GM18511 (cell line): ENCODE measurements around the gene SERPINB12.

Experiments
- ATAC-seq: cut with Tn5 transposase; IDR thresholded peaks from one replicate; pipeline ENCODE4 v1.9.1; 2021; ENCODE audit warnings: mild to moderate bottlenecking, moderate library complexity; ENCODE audit not compliant: unreplicated experiment

Gene SERPINB12

GRCh38 chr18:63542069-63542468 is at the start of gene SERPINB12:
Gene SERPINB12 (plus strand): TSS chr18:63542369. CDS start chr18:63556160, 13,791 bp downstream.
- ATAC-seq, result no peak

- ATAC-seq, result no peak
Measured at GRCh38 chr18:63492851-63493250, 49.3 kb upstream of the SERPINB12 start.

GRCh38 chr18:63495675-63496074 is 46.5 kb upstream of the SERPINB12 start:
- ATAC-seq, result no peak

- peak; percentile 71 for ATAC-seq
Measured at GRCh38 chr18:63505566-63506335, 36.4 kb upstream of the SERPINB12 start.

GRCh38 chr18:63506336-63506646 is 35.9 kb upstream of the SERPINB12 start:
- no peak for ATAC-seq

GRCh38 chr18:63508596-63508995 is 33.6 kb upstream of the SERPINB12 start:
- ATAC-seq, result no peak

GRCh38 chr18:63511285-63511684 is 30.9 kb upstream of the SERPINB12 start:
- ATAC-seq, result no peak

GRCh38 chr18:63514326-63514725 is 27.8 kb upstream of the SERPINB12 start:
- no peak for ATAC-seq

GRCh38 chr18:63514888-63515678 is 27.1 kb upstream of the SERPINB12 start:
- no peak for ATAC-seq

- ATAC-seq, result no peak
Measured at GRCh38 chr18:63515801-63516200, 26.4 kb upstream of the SERPINB12 start.

- peak; percentile 97 for ATAC-seq
Measured at GRCh38 chr18:63518178-63519012, 23.8 kb upstream of the SERPINB12 start.

- ATAC-seq, result no peak
Measured at GRCh38 chr18:63520053-63520685, 22.0 kb upstream of the SERPINB12 start.

- no peak for ATAC-seq
Measured at GRCh38 chr18:63523660-63524059, 18.5 kb upstream of the SERPINB12 start.

- no peak for ATAC-seq
Measured at GRCh38 chr18:63527251-63527650, 14.9 kb upstream of the SERPINB12 start.

- ATAC-seq, result no peak
Measured at GRCh38 chr18:63528863-63529492, 13.2 kb upstream of the SERPINB12 start.

GRCh38 chr18:63532471-63532870 is 9.7 kb upstream of the SERPINB12 start:
- no peak for ATAC-seq

- peak; percentile 68 for ATAC-seq
Measured at GRCh38 chr18:63534615-63535014, 7.6 kb upstream of the SERPINB12 start.

- ATAC-seq, result no peak
Measured at GRCh38 chr18:63539904-63540510, 2.2 kb upstream of the SERPINB12 start.

GRCh38 chr18:63544017-63544416 is 1.8 kb downstream of the SERPINB12 start:
- ATAC-seq, result no peak

GRCh38 chr18:63545000-63545399 is 2.8 kb downstream of the SERPINB12 start:
- ATAC-seq, result no peak
